GM19238 (cell line): ENCODE measurements around the gene PCDH10.
"Not testable (repeated sequence)": the region's sequence is repeated elsewhere in the genome, so short reads cannot be mapped to it uniquely, and the experiment has no call there.

ENCODE experiments used
- DNase-seq: peaks from one replicate; pipeline ENCODE4 v3.0.0; 2011; ENCODE audit warnings: low spot score; ENCODE audit not compliant: insufficient read length

PCDH10 gene

GRCh38 chr4:133208694-133209285 is 59.7 kb downstream of the PCDH10 start:
- no peak for DNase-seq

- DNase-seq: no peak
Measured at GRCh38 chr4:133233922-133234321, 84.8 kb downstream of the PCDH10 start.

- DNase-seq: not testable (repeated sequence)
Measured at GRCh38 chr4:133240451-133240850, 91.4 kb downstream of the PCDH10 start.
